HG03565 (cell line): ENCODE results near the gene NFILZ.
"Not testable (repeated sequence)": the region's sequence is repeated elsewhere in the genome, so short reads cannot be mapped to it uniquely, and the experiment has no call there.

Experiments used
- ATAC-seq: cut with Tn5 transposase; IDR thresholded peaks from one replicate; pipeline ENCODE4 v1.9.1; 2021; ENCODE audit warnings: mild to moderate bottlenecking, moderate library complexity; ENCODE audit not compliant: unreplicated experiment

The NFILZ gene

DNA sequence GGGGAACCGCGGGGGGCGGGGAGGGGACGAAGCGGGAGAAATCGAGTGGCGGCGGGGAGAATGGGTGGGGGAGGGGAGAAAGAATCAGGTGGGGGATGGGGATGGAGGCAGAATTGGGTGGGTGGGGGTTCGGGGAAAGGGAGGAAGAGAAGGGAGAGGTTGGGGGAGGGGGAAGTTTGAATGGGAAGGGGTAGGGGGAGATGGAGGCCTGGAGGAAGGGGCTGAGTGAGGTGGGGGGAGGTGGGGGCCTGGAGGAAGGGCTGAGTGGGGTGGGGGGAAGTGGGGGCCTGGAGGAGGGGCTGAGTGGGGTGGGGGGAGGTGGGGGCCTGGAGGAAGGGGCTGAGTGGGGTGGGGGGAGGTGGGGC, 19.5 kb upstream of the NFILZ start:
- no peak for ATAC-seq

DNA sequence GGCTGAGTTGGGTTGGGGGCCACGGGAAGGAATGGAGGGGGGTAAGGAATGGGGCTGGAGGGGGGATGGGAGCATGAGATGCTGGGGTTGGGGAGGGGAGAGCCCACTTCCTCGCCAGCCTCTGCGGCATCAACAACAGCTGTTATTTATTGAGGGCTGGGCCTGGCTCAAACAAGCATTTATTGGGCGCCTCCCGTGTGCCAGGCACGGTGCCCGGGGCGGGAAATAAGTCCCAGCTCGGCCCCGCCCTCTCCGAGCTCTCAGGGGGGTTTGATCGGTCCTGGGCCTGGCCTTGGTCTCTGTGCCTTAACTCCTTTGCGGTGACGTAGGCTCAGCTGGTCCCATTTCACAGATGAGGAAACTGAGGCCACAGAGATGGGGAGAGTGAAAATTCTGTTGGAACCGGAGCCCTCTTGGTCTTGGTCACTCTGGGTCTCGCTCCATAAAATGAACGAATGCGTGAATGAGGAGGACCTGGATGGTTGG, 19.0 kb upstream of the NFILZ start:
- no peak for ATAC-seq

DNA sequence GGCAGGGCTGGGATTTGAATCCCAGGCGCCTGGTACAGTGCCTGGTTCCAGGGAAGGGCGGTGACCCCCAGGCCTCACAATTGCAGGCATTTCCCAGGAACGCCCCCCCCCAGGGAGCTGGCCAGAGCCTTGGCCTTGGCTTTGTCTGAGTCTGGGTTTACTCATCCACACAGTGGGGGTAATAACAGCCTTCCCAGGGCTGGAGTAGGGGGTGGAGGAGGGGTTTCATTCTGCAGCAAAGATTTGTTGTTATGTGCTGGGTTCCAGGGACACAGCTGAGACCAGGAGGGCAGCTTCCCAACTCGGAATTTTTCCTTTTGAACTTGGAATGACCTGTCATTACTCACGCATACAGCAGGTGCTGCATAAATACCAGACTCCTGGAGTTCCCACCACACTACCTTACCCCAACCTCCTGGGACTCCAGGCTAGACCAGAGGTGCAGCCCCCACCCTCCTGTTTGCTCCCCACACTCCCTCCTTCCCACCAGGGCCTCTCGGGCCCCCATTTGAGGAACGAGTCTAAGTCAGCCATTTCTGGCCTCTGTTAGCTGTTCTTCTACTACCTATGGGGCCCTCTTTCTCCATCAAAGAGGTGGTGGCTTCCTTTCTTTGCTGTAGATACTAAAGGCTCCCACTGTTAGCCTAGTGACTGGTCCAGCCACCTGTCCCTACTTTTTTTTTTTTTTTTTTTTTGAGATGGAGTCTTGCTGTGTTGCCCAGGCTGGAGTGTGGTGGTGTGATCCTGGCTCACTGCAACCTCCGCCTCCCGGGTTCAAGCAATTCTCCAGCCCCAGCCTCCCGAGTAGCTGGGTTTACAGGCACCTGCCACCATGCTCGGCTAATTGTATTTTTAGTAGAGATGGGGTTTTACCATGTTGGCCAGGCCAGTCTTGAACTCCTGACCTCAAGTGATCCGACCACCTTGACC, 18.3 kb upstream of the NFILZ start:
- no peak for ATAC-seq

DNA sequence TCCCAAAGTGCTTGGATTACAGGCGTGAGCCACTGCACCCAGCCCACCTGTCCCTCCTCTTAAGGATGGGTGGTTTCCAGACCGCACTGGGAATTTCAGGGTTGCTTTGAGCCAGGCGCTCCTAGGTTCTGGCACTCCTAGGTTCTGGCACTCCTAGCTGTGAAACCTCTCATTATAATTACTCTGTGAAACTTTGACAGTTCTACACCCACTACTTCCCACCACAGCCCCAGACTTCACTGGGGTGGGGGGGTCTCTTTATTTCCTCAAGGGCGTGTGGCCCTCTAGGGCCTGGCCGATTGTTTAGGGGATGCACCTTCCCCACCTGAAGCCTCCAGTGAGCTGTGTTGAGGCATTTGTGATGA, 17.6 kb upstream of the NFILZ start:
- ATAC-seq: no peak

DNA sequence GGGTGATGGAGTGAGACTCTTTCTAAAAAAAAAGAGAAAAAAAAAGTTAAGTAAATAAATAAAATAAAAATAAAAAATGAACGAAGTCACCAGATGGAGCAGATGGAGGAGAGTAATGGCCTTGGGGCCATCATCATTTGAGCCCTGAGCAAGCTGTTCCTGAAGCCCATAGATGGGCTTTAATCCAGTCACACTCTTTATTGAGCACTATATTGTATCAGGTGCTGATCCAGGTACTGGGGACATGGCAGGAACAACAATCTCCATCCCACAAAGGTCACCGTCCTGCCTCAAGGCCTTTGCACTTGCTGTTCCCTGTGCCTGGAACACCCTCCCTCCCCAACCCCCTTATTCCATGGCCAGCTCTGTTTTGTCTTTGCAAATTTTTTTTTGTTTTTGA, 16.0 kb upstream of the NFILZ start:
- ATAC-seq: no peak

DNA sequence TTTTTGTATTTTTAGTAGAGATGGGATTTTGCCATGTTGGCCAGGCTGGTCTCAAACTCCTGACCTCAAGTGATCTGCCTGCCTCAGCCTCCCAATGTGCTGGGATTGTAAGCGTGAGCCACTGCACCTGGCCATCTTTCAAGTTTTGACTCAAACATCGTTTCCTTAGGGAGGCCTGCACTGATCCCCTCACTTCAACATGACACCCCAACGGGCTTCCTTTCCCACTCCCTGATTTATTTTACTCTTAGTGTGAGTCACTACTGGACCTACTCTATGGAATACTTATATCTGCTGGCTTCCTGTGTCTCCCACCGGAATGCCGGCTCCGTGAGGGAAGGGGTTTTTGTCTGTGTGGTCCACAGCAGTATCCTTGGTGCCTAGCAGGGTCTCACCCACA, 15.4 kb upstream of the NFILZ start:
- no peak for ATAC-seq

DNA sequence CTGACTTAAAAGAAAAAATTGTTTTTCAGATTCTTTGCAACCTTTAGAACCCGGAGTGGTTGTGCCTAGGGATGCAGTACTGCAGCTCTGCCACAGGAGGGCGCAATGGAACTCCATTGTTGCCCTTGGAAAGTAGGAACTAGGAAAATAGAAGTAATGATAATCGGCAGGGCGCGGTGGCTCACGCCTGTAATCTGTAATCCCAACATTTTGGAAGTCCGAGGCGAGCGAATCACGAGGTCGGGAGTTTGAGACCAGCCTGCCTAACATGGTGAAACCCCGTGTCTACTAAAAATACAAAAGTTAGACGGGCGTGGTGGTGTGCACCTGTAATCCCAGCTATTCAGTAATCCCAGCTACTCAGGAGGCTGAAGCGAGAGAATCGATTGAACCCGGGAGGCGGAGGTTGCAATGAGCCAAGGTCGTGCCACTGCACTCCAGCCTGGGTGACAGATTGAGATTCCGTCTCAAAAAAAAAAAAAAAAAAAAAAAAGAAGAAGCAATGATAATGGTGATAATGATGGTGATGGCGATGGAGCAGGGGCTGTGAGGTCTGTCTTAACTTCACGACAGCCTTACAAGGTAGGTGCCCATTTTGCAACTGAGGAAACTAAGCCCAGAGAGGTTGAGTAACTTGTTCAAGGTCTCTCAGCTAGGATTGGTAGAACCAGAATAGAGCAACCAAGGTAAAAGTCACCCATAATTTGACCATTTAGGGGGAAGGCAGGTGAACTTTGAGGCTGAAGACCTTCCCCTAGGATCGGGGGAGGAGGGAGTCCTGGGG, 14.4 kb upstream of the NFILZ start:
- no peak for ATAC-seq

DNA sequence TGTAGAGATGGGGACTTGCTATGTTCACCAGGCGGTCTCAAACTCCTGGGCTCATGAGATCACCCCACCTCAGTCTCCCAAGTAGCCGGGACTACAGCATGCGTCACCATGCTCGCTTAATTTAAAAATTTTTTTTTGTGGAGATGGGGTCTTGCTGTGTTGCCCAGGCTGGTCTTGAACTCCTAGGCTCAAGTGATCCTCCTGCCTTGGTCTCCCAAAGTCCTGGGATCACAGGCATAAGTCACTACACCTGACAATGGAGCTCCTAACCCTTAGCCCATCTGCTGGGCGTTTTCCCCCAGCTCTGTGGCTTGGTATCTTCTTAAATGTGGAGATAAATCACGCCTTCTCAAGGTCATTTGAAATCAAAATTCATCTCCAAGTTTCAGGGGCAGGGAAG, 13.6 kb upstream of the NFILZ start:
- no peak for ATAC-seq

DNA sequence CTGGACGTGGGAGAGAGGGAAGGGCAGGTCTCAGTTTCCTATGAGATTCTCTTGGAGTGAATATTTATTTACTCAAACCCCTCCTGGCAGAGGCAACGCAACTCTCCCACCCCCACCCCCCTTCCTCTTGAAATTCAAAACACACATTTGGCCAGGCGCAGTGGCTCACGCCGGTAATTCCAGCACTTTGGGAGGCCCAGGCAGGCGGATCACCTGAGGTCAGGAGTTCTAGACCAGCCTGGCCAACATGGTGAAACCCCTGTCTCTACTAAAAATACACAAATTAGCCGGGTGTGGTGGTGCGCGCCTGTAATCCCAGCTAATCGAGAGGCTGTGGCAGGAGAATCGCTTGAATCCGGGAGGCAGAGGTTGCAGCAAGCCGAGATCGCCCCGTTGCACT, 13.1 kb upstream of the NFILZ start:
- not testable (repeated sequence) for ATAC-seq

DNA sequence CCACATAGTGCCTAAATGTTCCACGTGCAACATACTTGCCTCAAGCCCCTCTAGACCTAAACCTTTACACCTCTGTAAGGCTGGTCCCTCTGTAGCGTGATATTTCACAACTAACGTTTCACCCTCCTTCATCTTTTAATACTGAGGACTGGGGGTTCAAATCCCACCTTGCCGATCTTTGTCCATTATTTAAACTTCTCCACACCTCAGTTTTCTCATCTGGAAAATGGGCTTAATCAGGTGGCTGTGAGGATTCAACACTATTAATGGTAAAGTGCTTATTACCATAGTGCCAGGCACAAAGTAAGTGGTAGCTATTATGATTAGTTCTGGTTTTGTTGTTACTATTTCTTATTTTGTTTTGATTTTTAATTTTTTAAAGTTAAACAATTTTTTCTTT, 12.4 kb upstream of the NFILZ start:
- no peak for ATAC-seq

DNA sequence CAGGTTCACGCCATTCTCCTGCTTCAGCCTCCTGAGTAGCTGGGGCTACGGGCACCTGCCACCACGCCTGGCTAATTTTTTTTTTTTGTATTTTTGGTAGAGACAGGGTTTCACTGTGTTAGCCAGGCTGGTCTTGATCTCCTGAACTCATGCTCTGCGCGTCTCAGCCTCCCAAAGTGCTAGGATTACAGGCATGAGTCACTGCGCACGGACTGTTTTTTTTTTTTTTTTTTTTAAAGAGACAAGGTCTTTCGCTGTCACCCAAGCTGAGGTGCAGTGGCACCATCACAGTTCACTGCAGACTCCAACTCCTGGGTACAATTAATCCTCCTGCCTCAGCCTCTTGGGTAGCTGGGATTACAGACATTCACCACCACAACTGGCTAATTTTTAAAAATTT, 11.7 kb upstream of the NFILZ start:
- no peak for ATAC-seq

DNA sequence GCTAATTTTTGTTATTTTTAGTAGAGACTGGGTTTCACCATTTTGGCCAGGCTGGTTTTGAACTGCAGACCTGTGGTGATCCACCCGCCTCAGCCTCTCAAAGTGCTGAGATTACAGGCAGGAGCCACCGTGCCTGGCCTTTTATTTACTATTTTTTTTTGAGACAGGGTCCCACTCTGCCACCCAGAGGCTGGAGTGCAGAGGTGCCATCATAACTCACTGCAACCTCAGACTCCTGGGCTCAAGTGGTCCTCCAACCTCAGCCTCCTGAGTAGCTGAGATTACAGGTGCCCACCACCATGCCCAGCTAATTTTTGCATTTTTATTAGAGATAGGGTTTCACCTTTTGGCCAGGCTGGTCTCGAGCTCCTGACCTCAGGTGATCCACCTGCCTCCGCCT, 7.5 kb upstream of the NFILZ start:
- not testable (repeated sequence) for ATAC-seq

DNA sequence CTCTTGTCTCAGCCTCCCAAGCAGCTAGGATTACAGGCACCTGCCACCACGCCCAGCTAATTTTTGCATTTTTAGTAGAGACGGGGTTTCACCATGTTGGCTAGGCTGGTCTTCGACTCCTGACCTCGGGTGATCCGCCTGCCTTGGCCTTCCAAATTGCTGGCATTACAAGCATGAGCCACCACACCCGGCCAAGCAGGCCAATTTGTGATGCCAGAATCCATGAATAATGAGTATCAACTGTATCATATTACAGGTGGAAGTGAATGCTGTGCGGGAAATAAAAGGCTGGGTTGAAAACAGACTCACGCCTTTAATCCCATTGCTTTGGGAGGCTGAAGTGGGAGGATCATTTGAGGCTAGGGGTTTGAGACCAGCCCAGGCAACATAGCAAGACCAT, 3.6 kb upstream of the NFILZ start:
- ATAC-seq: no peak

DNA sequence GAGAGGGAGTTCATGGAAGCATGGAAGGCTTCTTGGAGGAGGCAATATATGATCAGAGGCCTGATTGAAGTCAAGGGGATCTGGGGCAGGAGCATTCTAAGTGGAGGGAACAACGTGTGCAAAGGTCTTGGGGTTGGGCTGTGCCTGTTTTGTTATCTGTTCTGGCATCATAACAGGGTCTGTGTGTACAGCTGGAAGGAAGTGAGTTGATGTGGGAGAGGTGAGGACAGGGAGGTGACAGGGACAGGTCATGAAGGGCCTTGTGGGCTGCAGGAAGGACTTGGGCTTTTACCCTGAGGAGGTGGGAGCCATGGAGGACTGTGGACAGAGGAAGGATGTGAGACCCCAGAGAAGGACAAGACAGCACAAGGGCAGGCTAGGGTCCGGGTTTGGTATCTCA, 1.2 kb upstream of the NFILZ start:
- no peak for ATAC-seq

DNA sequence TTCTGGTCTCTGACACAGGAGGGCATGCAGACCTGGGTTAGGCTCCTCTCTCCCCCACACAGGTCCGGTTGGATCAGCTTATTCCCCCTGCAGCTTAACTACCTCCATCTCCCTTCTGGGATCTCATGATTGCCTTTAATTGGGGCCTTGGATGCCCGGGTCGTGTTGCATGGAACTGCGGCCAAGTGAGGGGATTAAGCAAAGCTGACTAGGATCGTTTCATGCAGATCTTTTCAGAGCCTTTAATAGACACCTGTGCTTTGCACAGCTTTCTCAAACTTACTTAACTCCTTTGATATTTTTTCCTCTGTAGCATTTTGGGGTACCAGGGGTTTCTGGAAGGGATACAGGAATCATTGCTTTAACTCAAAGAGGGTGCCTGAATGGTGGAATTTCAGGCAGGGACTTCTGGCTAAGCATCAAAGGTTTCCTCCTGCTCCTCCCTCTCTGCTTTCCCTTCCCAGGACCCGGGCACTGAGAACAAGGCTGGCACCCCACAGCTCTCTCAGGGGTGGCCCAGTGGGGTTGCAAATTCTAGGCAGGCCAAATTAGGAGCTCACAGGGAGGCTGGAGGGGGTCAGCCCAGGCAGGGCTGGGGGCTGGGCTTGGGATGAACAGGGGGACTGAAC, 477 bp downstream of the NFILZ start:
- ATAC-seq: no peak

DNA sequence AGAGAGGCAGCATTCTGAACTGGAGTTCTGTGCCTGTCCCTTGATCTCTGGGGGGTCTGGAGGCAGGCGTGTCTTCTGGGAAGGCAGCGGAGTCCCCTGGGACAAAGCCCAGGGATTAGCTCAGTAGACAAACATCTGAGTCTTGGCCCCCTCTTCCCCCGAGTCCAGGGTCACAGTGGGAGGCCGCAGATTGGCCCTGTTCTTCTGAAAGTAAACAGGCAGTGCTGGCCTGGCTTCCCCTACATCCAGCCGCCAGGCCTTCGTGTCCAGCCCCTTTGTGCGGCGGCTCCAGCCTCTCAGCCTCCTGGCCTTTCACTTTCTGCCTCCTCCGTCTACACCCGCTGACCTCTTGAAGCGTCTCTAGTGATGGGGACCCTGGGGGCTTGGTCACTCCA, 989 bp downstream of the NFILZ start:
- no peak for ATAC-seq

DNA sequence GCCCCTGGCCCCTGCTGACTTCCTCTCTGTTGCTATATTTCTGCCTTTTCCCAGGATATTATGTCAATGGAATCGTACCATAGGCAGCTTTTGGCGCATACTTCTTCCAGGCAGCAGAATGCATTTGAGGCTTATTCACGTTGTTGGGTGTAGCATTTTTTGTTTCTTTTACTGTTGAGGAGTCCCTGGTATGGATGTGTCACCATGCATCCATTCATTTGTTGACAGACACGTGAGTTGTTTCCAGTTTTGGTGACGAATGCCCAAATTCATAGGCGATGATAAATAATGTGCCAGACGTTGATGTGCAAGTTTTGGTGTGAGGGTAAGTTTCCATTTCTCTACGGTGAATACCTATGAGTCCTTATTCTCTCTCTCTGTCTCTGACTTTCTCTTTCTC, 5.0 kb downstream of the NFILZ start:
- no peak for ATAC-seq

DNA sequence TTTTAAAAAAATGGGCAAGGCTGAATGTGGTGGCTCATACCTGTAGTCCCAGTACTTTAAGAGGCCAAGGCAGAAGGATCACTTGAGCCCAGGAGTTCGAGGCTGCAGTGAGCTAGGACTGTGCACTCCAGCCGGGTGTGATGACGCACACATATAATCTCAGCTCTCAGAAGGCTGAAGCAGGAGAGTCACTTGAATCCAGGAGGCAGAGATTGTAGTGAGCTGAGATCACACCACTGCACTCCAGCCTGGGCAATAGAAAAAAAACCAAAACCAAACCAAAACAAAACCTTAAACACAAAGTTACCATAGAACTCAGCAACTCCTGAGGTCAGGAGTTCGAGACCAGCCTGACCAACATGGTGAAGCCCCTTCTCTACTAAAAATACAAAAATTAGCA, 6.6 kb downstream of the NFILZ start:
- not testable (repeated sequence) for ATAC-seq

DNA sequence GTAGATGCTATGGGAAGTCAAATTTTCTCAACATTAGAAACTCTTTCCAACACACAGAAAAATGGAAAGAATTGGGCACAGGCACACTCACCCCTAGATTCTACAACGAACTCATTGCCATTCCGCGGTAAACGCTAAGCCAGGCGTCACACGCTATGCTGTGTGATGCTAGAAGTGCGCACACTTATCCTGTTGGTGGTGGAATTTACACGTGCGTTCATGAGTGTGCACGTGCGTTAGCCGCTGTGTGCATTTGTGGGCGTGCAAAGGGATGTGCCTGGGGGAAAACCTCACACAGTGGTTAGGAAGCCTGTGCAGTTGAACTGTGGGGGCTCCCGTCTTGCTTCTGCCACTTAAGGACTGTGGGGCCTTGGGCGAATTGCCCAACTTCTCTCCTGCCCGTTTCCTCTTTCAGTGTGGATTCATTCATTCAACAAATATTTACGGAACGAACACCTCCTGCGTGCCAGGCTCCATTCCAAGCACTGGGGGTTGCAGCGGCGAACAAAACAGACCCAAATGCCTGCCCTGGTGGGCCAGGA, 7.7 kb downstream of the NFILZ start:
- ATAC-seq: no peak

DNA sequence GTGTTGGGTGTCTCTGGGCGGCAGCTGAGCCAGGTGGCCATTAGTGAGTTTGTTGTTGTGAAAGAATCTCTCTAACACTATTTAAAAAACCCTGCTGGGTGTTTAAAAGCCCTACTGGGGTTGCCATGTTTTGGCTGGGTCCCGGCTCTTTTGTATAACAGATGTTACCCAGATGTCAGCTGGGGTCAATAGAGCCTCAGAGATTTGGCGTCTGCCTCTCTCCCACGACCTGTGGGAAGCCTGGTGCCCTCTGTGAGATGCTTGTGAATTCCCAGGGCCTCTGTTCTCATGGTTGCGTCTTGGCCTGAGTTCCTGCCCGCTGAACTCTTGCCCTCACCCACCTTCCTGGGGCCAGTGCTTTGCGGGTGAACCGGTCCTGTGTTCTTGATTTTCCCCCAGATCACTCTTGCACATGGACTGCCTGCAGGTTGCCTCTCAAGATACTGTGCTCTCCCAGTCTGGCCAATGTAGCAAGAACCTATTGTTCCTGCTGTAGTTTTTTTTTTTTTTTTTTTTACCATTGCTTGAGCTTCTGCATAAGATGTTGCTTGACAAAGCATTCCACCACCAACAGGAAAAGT, 9.5 kb downstream of the NFILZ start:
- ATAC-seq: no peak

DNA sequence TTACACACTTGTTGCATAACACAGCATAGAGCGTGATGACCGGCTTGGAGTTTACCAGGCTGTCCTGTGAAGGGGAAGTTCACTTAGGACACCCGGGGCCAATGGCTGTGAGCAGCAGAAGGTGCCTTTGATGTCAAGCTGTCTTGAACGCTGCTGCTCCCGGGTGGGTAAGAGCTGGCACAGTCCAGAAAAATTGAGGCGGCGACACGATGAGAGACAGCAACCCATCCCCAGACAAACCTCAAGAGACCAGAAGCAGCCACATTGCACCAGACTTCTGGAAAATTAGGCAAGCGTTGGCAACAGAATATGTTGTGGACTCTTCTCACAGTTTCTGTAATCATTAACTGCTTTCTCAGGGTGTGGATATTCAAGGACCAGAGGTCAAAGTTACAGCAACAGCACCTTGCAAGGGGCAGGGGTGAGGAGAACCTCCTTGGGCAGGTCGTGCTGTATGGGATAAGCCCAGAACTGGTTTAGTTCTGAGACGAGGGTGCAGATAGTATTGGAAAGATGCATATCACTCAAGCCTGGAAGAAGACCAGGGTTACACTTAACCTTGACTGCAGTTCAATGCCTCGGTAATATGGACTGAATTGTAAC, 10.1 kb downstream of the NFILZ start:
- no peak for ATAC-seq
